ENCODE data around the gene ZNF296. TPM values are rescaled to one million over a fixed set of nuclear protein-coding genes. Genes with fewer than 3 reads are reported as not detected.
A peak's percentile ranks its signal among the peaks of the same experiment; 100 is the strongest.

ZNF296 gene
- total RNA-seq (2021; ENCODE audit: unreplicated experiment), result 9.2 TPM
- polyA plus RNA-seq (2012), result 5.4 TPM in 2 replicates
- percentile 47 among the genes with signal in this experiment for Bru-seq, nascent RNA
- percentile 42 among the genes with signal in this experiment for BruChase-seq, experiment 1, labeled RNA remaining after a 6-hour chase
- BruChase-seq, experiment 2, labeled RNA remaining after a 2-hour chase, result percentile 46 among the genes with signal in this experiment
- long read RNA-seq, transcript ZNF296-201 (3 exons, 1,744 nt), result major isoform, 16 of 23 reads
- long read RNA-seq, partial matches to known transcripts, result 4 of 23 reads
- long read RNA-seq, other reads (novel, unspliced or antisense), result 3 of 23 reads

DNA sequence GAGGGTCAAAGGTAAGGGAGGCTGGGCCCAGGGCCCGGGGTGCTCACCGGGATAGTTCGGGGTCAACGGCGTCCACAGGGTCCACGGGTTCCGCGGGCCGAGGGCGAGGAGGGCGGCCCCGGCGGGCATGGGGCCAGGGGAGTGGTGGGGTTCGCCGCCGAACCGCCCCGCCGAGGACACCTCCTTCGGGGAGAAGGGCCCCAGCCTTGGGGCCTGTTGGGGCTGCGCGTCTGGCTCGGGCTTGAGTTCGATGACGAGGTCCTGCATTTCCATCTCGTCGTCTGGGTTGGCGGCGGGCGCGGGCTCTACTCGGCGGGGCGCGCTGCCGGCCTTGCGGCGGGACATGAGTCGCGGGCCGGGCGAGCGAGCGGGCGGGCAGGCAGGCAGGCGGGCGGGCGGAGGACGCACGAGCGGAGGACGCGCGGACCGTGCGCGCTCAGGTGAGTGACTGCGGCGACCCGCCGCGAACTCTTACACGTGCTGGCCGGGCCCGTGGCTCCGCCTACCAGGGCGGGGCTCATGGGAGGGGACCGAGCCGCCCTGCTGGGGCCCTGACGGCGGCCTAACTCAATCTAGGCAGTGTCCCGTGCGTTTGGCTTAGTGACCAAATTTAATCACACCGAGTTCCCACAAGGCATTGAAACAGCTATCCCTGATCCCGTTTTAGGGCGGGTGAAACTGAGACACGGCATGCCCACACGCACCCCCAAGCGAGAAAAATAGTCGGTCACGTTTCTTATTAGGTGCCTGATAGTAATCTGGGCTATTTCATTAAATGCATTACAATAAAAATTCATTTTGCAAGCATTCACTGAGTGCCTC lies at the start of gene ZNF296:
Gene ZNF296, minus strand, starts transcription at position 450 of the 822 bp plus-strand sequence. Its CDS starts 105 bp downstream, at position 345.
- ChIA-PET POLR2A (interaction anchor here (0.9 kb wide), 1 partner anchor 15 kb away, joined by 3 read pairs; no protein-coding TSS in a partner anchor), CTCF (interaction anchor here (1.3 to 1.7 kb wide), 2 partner anchors 15 to 17 kb away, joined by 3 to 5 read pairs; no protein-coding TSS in a partner anchor), RAD21 (ENCODE audit: low non-redundant PET in 1 of 2, low total read pairs in 2 of 2, uncharacterized antibody in 2 of 2, unreplicated experiment in 2 of 2) (interaction anchor here in 1 of 2 experiments (0.6 kb wide), 1 partner anchor 124 kb away, joined by 3 read pairs; no protein-coding TSS in a partner anchor)
- Histone ChIP-seq H3K36me3 (ENCODE audit: control insufficient read depth in 1 of 2, insufficient read depth in 2 of 2, low read length in 2 of 2) (peaks cover 0 to 1% of the 10 kb centered on the region in 2 experiments; a peak in 2 of 4 replicates), H3K4me1 (ENCODE audit: control insufficient read depth in 1 of 2, insufficient read depth in 2 of 2, low read length in 2 of 2) (peaks cover 31 to 45% of the 10 kb centered on the region in 2 experiments), H3K79me2 (ENCODE audit: insufficient read depth, low read length) (peaks cover 48% of the 10 kb centered on the region), H3K9ac (ENCODE audit: low read length) (peak within 1 kb of the TSS; percentile 95), H3K9me2 (ENCODE audit: insufficient read depth) (no peaks in the 10 kb centered on the region), H3K9me3 (ENCODE audit: control insufficient read depth in 1 of 2, insufficient read depth in 1 of 2, low read depth in 1 of 2, low read length in 2 of 2) (no peaks in the 10 kb centered on the region), H3K4me2 (ENCODE audit: low read length) (peak within 1 kb of the TSS; percentile 94), H2AFZ (ENCODE audit: low read depth, low read length, poor library complexity, severe bottlenecking) (peak within 1 kb of the TSS; percentile 77), H3K27ac (ENCODE audit: low read depth, low read length) (peak within 1 kb of the TSS; percentile 83), H4K20me1 (ENCODE audit: insufficient read depth) (no peaks in the 10 kb centered on the region), H3K4me3 (replicated peaks in 1 of 2; ENCODE audit: low read depth in 1 of 2, low read length in 2 of 2) (peak within 1 kb of the TSS; percentile 87 to 93), H3K27me3 (ENCODE audit: insufficient read depth, low read length) (no peaks in the 10 kb centered on the region)
- TF ChIP-seq TCF7L2 (IDR thresholded peaks at IDR 0.05; ENCODE audit: borderline replicate concordance, extremely low read depth, insufficient read depth, insufficient read length), result peak; percentile 69
- TF ChIP-seq, protein P1, sequence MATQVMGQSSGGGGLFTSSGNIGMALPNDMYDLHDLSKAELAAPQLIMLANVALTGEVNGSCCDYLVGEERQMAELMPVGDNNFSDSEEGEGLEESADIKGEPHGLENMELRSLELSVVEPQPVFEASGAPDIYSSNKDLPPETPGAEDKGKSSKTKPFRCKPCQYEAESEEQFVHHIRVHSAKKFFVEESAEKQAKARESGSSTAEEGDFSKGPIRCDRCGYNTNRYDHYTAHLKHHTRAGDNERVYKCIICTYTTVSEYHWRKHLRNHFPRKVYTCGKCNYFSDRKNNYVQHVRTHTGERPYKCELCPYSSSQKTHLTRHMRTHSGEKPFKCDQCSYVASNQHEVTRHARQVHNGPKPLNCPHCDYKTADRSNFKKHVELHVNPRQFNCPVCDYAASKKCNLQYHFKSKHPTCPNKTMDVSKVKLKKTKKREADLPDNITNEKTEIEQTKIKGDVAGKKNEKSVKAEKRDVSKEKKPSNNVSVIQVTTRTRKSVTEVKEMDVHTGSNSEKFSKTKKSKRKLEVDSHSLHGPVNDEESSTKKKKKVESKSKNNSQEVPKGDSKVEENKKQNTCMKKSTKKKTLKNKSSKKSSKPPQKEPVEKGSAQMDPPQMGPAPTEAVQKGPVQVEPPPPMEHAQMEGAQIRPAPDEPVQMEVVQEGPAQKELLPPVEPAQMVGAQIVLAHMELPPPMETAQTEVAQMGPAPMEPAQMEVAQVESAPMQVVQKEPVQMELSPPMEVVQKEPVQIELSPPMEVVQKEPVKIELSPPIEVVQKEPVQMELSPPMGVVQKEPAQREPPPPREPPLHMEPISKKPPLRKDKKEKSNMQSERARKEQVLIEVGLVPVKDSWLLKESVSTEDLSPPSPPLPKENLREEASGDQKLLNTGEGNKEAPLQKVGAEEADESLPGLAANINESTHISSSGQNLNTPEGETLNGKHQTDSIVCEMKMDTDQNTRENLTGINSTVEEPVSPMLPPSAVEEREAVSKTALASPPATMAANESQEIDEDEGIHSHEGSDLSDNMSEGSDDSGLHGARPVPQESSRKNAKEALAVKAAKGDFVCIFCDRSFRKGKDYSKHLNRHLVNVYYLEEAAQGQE (IDR thresholded peaks at IDR 0.05; ENCODE audit: low read depth), result no peak
- TF ChIP-seq RAD21 (IDR thresholded peaks at IDR 0.05; ENCODE audit: low read depth), result no peak
- no peak for TF ChIP-seq SRF (IDR thresholded peaks at IDR 0.05; ENCODE audit: low read depth)
- peak; percentile 85 for TF ChIP-seq POLR2A (IDR thresholded peaks at IDR 0.05; ENCODE audit: borderline replicate concordance, extremely low read depth, insufficient read depth, insufficient read length)
- TF ChIP-seq ELF1 (IDR thresholded peaks at IDR 0.05; ENCODE audit: borderline replicate concordance, low read depth), result no peak
- no peak for TF ChIP-seq FOSL1 (IDR thresholded peaks at IDR 0.05; ENCODE audit: low read depth)
- TF ChIP-seq, protein P2, sequence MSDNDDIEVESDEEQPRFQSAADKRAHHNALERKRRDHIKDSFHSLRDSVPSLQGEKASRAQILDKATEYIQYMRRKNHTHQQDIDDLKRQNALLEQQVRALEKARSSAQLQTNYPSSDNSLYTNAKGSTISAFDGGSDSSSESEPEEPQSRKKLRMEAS (IDR thresholded peaks at IDR 0.05), result peak; percentile 96
- no peak for TF ChIP-seq YY1 (IDR thresholded peaks at IDR 0.05; ENCODE audit: extremely low read depth, insufficient replicate concordance, low read depth, low read length)
- peak; percentile 90; the same call in 1 of the 2 replicates for TF ChIP-seq ZFX (IDR thresholded peaks at IDR 0.05)
- TF ChIP-seq, protein P3, sequence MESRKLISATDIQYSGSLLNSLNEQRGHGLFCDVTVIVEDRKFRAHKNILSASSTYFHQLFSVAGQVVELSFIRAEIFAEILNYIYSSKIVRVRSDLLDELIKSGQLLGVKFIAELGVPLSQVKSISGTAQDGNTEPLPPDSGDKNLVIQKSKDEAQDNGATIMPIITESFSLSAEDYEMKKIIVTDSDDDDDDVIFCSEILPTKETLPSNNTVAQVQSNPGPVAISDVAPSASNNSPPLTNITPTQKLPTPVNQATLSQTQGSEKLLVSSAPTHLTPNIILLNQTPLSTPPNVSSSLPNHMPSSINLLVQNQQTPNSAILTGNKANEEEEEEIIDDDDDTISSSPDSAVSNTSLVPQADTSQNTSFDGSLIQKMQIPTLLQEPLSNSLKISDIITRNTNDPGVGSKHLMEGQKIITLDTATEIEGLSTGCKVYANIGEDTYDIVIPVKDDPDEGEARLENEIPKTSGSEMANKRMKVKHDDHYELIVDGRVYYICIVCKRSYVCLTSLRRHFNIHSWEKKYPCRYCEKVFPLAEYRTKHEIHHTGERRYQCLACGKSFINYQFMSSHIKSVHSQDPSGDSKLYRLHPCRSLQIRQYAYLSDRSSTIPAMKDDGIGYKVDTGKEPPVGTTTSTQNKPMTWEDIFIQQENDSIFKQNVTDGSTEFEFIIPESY (IDR thresholded peaks at IDR 0.05; ENCODE audit: extremely low read depth, insufficient replicate concordance, low read length), result no peak
- TF ChIP-seq CBX3 (IDR thresholded peaks at IDR 0.05; ENCODE audit: low read depth), result no peak
- TF ChIP-seq SIN3A (IDR thresholded peaks at IDR 0.05; ENCODE audit: low read depth), result peak; percentile 87; the same call in 1 of the 2 replicates
- TF ChIP-seq EGR1 (IDR thresholded peaks at IDR 0.05; ENCODE audit: low read depth), result no peak
- TF ChIP-seq EZH2 (IDR thresholded peaks at IDR 0.05), result no peak
- TF ChIP-seq ZNF274 (IDR thresholded peaks at IDR 0.05; ENCODE audit: low read depth, low read length), result no peak
- TF ChIP-seq POLR2AphosphoS5 (IDR thresholded peaks at IDR 0.05; ENCODE audit: low read depth, low read length), result peak; percentile 88
- DNase-seq (ENCODE audit: low read depth, low spot score) (peak; percentile 75), ATAC-seq (peak; percentile 78)
- BruUV-seq (replicated peaks), result no TSS peak
- intact Hi-C loops (cut with micrococcal nuclease), result loop anchor here (5.0 kb wide), 1 partner anchor 261 kb away; no protein-coding TSS in a partner anchor

All from HCT116 (cell line).